ENCODE measurements around the gene QTRT2.

The QTRT2 gene

DNA sequence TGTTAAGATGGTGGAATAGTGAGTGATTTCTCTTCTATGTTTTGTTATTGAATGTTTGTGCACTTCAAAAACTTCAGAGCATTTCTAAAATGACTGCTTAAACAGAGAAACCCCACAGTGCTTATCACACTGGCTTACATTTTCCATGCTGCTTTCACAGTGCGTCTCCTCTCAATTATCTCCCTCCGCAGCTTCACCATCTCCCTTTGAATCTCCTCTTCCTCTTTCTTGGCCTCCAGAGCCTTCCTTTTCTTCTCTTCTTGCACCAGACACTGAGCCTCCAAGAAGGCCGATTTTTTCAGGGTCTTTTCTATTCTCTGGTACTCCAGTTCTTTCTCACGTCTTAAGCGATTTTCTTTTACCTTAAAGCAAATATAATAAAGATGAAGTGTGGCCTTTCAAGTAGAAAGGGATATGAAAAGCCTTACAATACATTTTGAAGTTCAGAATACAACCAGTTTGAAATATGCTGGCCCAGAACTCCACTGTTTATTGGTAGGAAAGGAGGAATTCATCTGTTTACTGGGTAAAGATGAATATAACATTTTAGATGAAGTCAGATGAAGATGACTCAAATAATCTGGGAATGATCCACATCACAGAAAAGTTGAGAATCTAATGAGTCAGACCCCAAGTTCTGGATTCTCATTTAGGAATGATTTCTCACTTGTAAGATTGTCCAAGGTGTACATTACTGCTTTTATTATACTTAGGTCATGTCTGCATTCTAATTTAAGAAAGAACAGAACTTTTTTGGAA lies 21.6 kb upstream of the QTRT2 start:
- H3K27ac ChIP-seq (ENCODE audit: low read length) = no peak overlapping the region
- H3K9me3 ChIP-seq (ENCODE audit: control insufficient read depth in 1 of 2, low read length in 2 of 2) = no peaks in the 10 kb centered on the region
- peaks cover 1 to 30% of the 10 kb centered on the region in 2 donors for H3K36me3 ChIP-seq (ENCODE audit: control insufficient read depth in 1 of 2, insufficient read depth in 2 of 2, low read length in 2 of 2)
- H3K27me3 ChIP-seq (ENCODE audit: low read depth, low read length) = no peaks in the 10 kb centered on the region
- H3K4me1 ChIP-seq (ENCODE audit: control insufficient read depth in 1 of 2, insufficient read depth in 2 of 2, low read length in 2 of 2) = no peaks in the 10 kb centered on the region
- no peak overlapping the region for H3K4me3 ChIP-seq (ENCODE audit: low read depth in 1 of 2, low read length in 2 of 2)

DNA sequence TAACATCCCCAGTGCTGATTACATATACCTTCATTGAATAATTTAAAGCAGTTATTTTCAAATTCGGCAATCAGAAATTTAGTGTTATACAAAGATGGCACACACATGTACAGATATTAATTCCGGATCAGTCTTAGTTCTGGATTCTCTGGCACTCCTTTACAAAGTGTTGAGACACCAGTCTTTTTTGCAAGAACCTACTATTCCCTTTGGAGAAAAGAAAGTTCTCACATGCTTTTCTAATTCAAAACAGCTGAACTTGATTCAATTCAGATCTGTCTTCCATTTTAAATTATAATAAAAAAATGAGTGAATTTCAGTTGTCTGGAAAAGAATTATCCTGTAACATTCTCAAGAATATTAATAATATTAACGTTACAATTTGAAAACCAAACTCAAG lies 20.6 kb upstream of the QTRT2 start:
- Histone ChIP-seq H3K36me3 (ENCODE audit: control insufficient read depth in 1 of 2, insufficient read depth in 2 of 2, low read length in 2 of 2) (peaks cover 3 to 32% of the 10 kb centered on the region in 2 donors), H3K27ac (ENCODE audit: low read length) (no peak overlapping the region), H3K9me3 (ENCODE audit: control insufficient read depth in 1 of 2, low read length in 2 of 2) (no peaks in the 10 kb centered on the region), H3K4me3 (ENCODE audit: low read depth in 1 of 2, low read length in 2 of 2) (no peak overlapping the region), H3K4me1 (ENCODE audit: control insufficient read depth in 1 of 2, insufficient read depth in 2 of 2, low read length in 2 of 2) (no peaks in the 10 kb centered on the region), H3K27me3 (ENCODE audit: low read depth, low read length) (no peaks in the 10 kb centered on the region)

DNA sequence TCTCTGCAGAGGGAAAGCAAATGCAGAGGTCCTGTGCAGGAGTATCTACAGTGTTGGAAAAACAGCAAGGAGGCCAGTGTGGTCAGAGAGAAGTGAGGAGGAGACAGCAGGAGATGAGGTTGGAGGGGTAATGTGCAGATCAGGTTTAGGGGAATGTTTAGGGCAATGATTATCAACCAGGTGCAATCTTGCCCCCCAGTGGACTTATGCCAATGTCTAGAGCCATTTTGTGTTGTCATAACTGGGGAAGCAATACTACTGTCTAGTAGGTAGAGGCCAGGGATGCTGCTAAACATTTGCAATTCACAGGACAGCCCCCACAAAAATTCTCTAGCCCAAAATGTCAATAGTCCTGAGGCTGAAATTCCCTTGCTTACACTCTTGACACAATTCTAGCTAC lies 13.3 kb upstream of the QTRT2 start:
- no peaks in the 10 kb centered on the region for H3K27me3 ChIP-seq (ENCODE audit: low read depth, low read length)
- H3K9me3 ChIP-seq (ENCODE audit: control insufficient read depth in 1 of 2, low read length in 2 of 2) = no peaks in the 10 kb centered on the region
- no peak overlapping the region for H3K4me3 ChIP-seq (ENCODE audit: low read depth in 1 of 2, low read length in 2 of 2)
- H3K36me3 ChIP-seq (ENCODE audit: control insufficient read depth in 1 of 2, insufficient read depth in 2 of 2, low read length in 2 of 2) = peaks cover 3 to 9% of the 10 kb centered on the region in 2 donors
- no peaks in the 10 kb centered on the region for H3K4me1 ChIP-seq (ENCODE audit: control insufficient read depth in 1 of 2, insufficient read depth in 2 of 2, low read length in 2 of 2)
- H3K27ac ChIP-seq (ENCODE audit: low read length) = no peak overlapping the region

DNA sequence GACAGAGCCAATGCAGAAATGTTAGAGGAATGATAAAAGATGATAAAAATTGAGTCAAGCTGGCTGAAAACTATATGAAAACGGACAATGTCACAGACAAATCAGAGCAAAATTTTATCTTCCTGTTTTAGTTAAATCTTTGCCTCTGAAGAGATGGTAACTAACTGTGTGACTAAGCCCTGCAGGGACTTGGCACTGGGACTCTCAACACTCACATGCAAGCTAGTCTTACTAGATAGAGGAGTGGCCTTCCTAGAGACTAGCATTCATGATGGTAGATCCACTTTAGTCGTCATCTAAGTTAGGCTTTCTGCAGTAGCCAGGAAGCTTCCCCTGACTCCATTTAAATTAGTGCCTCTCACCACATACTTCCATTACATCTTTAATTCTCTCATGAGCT lies 4.3 kb upstream of the QTRT2 start:
- Histone ChIP-seq H3K27ac (ENCODE audit: low read length) (no peak overlapping the region), H3K36me3 (ENCODE audit: control insufficient read depth in 1 of 2, insufficient read depth in 2 of 2, low read length in 2 of 2) (no peaks in the 10 kb centered on the region), H3K4me1 (ENCODE audit: control insufficient read depth in 1 of 2, insufficient read depth in 2 of 2, low read length in 2 of 2) (peaks cover 5 to 9% of the 10 kb centered on the region in 2 donors), H3K4me3 (ENCODE audit: low read depth in 1 of 2, low read length in 2 of 2) (no peak overlapping the region), H3K27me3 (ENCODE audit: low read depth, low read length) (no peaks in the 10 kb centered on the region), H3K9me3 (ENCODE audit: control insufficient read depth in 1 of 2, low read length in 2 of 2) (no peaks in the 10 kb centered on the region)

DNA sequence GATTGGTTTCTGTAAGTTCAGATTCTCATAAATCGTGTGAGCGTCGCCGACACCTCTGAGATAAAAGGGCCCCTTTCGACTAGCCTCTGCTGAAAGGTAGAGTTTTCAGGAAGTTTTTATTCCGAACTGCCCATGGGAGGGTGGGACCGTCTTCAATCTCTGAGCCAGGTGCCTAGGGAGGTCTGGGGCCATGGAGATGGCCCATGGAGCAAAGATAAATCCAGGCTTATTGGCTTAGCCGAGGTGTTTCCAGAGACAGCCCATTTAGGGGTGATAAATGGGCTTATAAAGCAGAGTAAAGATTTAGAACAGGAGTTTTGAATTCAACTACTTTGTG lies 442 bp downstream of the QTRT2 start:
- peak overlapping the region; percentile 88 for H3K27ac ChIP-seq (ENCODE audit: low read length)
- no peaks in the 10 kb centered on the region for H3K9me3 ChIP-seq (ENCODE audit: control insufficient read depth in 1 of 2, low read length in 2 of 2)
- H3K4me3 ChIP-seq (ENCODE audit: low read depth in 1 of 2, low read length in 2 of 2) = peak overlapping the region; percentile 94 to 98
- peaks cover 5 to 24% of the 10 kb centered on the region in 2 donors for H3K4me1 ChIP-seq (ENCODE audit: control insufficient read depth in 1 of 2, insufficient read depth in 2 of 2, low read length in 2 of 2)
- H3K27me3 ChIP-seq (ENCODE audit: low read depth, low read length) = no peaks in the 10 kb centered on the region
- H3K36me3 ChIP-seq (ENCODE audit: control insufficient read depth in 1 of 2, insufficient read depth in 2 of 2, low read length in 2 of 2) = no peaks in the 10 kb centered on the region

DNA sequence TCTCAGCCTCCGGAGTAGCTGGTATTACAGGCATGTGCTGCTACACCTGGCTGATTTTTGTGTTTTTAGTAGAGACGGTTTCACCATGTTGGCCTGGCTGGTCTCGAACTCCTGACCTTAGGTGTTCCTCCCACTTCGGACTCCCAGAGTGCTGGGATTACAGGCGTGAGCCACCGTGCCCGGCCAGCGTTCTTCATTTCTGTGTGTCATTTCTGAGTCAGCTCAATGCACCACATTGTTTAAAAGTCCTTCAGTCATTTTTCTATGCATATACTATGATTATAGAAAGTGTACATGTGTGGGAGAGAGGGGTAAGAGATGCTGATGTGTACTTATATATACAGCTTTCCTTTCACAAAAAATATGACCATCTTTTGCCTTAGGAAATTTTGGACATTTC lies 2.1 kb downstream of the QTRT2 start:
- Histone ChIP-seq H3K4me1 (ENCODE audit: control insufficient read depth in 1 of 2, insufficient read depth in 2 of 2, low read length in 2 of 2) (peaks cover 5 to 24% of the 10 kb centered on the region in 2 donors), H3K4me3 (ENCODE audit: low read depth in 1 of 2, low read length in 2 of 2) (no peak overlapping the region), H3K27me3 (ENCODE audit: low read depth, low read length) (no peaks in the 10 kb centered on the region), H3K36me3 (ENCODE audit: control insufficient read depth in 1 of 2, insufficient read depth in 2 of 2, low read length in 2 of 2) (no peaks in the 10 kb centered on the region), H3K9me3 (ENCODE audit: control insufficient read depth in 1 of 2, low read length in 2 of 2) (no peaks in the 10 kb centered on the region), H3K27ac (ENCODE audit: low read length) (no peak overlapping the region)

DNA sequence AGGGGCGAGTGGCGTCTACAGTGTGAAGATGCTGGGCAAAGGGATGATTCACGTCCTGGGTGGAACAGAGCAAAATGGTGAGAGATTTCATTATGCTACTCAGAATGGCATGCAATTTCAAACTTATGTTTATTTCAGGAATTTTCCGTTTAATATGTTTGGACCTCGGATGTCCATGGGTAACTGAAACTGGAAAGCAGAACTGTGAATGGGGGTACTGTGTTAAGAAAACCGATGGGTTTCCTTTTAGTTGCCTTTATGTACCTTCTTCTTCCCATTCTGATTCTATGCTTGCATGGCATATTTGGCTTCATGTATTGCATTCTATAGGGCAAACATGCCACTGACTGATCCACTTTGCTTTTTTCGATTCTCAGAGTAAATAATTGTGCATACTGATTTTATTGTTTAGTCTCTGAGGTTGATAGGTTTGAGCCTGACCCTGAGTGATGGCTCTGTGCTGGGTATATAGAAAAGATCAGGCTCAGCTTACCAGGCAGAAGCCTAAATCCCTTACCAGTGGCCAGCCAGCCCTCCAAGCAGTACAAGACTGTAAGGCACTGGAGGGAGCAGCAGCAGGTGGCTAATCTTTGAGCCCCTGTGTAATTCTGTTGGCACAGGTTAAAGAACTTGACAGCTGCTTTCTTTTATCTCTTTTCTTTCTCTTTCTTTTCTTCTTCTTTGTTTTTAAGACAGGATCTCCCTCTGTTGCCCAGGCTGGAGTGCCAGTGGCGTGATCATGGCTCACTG lies 4.5 kb downstream of the QTRT2 start:
- Histone ChIP-seq H3K27me3 (ENCODE audit: low read depth, low read length) (no peaks in the 10 kb centered on the region), H3K4me3 (ENCODE audit: low read depth in 1 of 2, low read length in 2 of 2) (no peak overlapping the region), H3K4me1 (ENCODE audit: control insufficient read depth in 1 of 2, insufficient read depth in 2 of 2, low read length in 2 of 2) (peaks cover 0 to 25% of the 10 kb centered on the region in 2 donors), H3K36me3 (ENCODE audit: control insufficient read depth in 1 of 2, insufficient read depth in 2 of 2, low read length in 2 of 2) (peaks cover 0 to 9% of the 10 kb centered on the region in 2 donors), H3K27ac (ENCODE audit: low read length) (no peak overlapping the region), H3K9me3 (ENCODE audit: control insufficient read depth in 1 of 2, low read length in 2 of 2) (no peaks in the 10 kb centered on the region)

DNA sequence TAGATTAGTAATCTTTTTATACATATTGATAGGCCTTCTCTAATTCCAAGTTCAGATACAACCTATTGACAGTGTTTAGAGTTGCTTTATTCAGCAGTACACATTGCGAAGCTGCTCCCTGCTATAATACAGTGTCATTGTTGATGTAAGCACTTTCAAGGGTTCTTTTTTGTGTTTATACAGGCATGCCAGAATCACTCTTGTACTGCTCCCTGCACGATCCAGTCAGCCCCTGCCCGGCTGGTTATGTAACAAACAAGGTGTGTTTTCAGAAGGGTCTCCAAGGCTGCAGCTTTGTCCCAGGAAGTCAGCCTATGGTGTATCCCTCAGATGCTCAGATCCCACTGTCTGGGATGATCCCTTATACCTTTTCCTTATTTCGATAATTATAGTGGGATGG lies 11.3 kb downstream of the QTRT2 start:
- H3K9me3 ChIP-seq (ENCODE audit: control insufficient read depth in 1 of 2, low read length in 2 of 2) = no peaks in the 10 kb centered on the region
- no peak overlapping the region for H3K4me3 ChIP-seq (ENCODE audit: low read depth in 1 of 2, low read length in 2 of 2)
- H3K27ac ChIP-seq (ENCODE audit: low read length) = no peak overlapping the region
- H3K4me1 ChIP-seq (ENCODE audit: control insufficient read depth in 1 of 2, insufficient read depth in 2 of 2, low read length in 2 of 2) = peaks cover 0 to 8% of the 10 kb centered on the region in 2 donors
- H3K27me3 ChIP-seq (ENCODE audit: low read depth, low read length) = no peaks in the 10 kb centered on the region
- H3K36me3 ChIP-seq (ENCODE audit: control insufficient read depth in 1 of 2, insufficient read depth in 2 of 2, low read length in 2 of 2) = peaks cover 12 to 30% of the 10 kb centered on the region in 2 donors

DNA sequence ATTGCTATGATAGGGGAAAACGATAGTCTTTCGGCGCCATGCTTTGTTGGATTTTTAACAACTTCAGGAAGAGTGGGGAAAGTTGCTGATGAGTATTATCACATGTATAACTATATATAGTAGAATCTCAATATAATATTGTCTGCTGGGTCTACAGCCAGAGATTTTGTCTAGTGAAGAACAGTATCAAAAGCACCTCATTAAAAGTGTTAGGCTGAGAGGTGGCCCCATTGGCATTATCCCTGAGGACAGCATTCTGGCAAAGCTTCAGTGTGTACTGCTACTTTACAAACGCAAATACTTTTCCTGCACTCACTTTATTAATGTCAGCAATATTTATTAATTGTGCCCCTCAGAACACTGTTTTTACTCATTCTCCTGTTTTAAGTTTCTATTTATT lies 11.8 kb downstream of the QTRT2 start:
- no peak overlapping the region for H3K4me3 ChIP-seq (ENCODE audit: low read depth in 1 of 2, low read length in 2 of 2)
- H3K27ac ChIP-seq (ENCODE audit: low read length) = no peak overlapping the region
- peaks cover 14 to 33% of the 10 kb centered on the region in 2 donors for H3K36me3 ChIP-seq (ENCODE audit: control insufficient read depth in 1 of 2, insufficient read depth in 2 of 2, low read length in 2 of 2)
- H3K4me1 ChIP-seq (ENCODE audit: control insufficient read depth in 1 of 2, insufficient read depth in 2 of 2, low read length in 2 of 2) = peaks cover 0 to 8% of the 10 kb centered on the region in 2 donors
- no peaks in the 10 kb centered on the region for H3K27me3 ChIP-seq (ENCODE audit: low read depth, low read length)
- no peaks in the 10 kb centered on the region for H3K9me3 ChIP-seq (ENCODE audit: control insufficient read depth in 1 of 2, low read length in 2 of 2)

DNA sequence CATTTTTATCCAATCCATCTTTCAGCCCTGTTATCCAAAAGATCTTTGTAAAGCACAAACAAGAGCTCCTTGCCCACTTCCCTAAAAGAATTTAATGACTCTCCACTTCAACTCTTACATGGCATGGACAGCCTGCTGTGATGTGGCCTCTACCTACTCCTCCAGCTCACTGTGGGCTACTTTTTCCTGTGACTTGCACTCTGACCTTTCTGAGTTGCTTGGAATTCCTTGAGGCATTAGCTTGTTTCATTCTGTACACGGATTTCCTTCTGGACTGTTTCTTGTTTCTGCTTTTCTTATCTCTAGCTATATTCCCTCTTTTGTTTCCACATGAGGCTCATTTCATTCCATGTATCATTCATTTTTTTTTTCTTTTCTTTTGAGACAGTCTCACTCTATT lies 15.2 kb downstream of the QTRT2 start:
- Histone ChIP-seq H3K27ac (ENCODE audit: low read length) (no peak overlapping the region), H3K36me3 (ENCODE audit: control insufficient read depth in 1 of 2, insufficient read depth in 2 of 2, low read length in 2 of 2) (peaks cover 38 to 52% of the 10 kb centered on the region in 2 donors), H3K4me1 (ENCODE audit: control insufficient read depth in 1 of 2, insufficient read depth in 2 of 2, low read length in 2 of 2) (no peaks in the 10 kb centered on the region), H3K9me3 (ENCODE audit: control insufficient read depth in 1 of 2, low read length in 2 of 2) (no peaks in the 10 kb centered on the region), H3K27me3 (ENCODE audit: low read depth, low read length) (no peaks in the 10 kb centered on the region), H3K4me3 (ENCODE audit: low read depth in 1 of 2, low read length in 2 of 2) (no peak overlapping the region)

DNA sequence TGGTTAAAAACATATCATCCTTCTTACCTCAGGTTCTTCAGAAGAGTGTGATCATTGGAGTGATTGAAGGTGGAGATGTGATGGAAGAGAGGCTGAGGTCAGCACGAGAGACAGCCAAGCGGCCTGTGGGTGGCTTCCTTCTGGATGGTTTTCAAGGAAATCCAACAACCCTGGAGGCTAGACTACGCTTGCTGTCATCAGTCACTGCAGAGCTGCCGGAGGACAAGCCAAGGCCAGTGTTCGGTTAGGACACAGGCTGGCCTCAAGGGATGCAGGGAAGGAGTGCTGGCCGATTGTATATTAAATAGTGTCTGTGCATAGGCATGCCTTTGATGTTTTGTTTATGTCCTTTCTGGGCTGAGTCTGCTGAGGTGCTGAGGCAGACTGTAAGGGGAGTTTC lies 20.2 kb downstream of the QTRT2 start:
- Histone ChIP-seq H3K4me3 (ENCODE audit: low read depth in 1 of 2, low read length in 2 of 2) (no peak overlapping the region), H3K4me1 (ENCODE audit: control insufficient read depth in 1 of 2, insufficient read depth in 2 of 2, low read length in 2 of 2) (no peaks in the 10 kb centered on the region), H3K9me3 (ENCODE audit: control insufficient read depth in 1 of 2, low read length in 2 of 2) (no peaks in the 10 kb centered on the region), H3K27ac (ENCODE audit: low read length) (no peak overlapping the region), H3K36me3 (ENCODE audit: control insufficient read depth in 1 of 2, insufficient read depth in 2 of 2, low read length in 2 of 2) (peaks cover 58 to 67% of the 10 kb centered on the region in 2 donors), H3K27me3 (ENCODE audit: low read depth, low read length) (no peaks in the 10 kb centered on the region)

Data from muscle layer of duodenum (tissue), 2 donors.